HepG2 (cell line): ENCODE measurements around the gene FRK. TPM values are rescaled to one million over a fixed set of nuclear protein-coding genes. Genes with fewer than 3 reads are reported as not detected.
A peak's percentile ranks its signal among the peaks of the same experiment; 100 is the strongest.

Experiments
- BCL6 ChIP-seq: IDR thresholded peaks from 2 replicates; pipeline ENCODE4 v1.6.1; 2016; ENCODE audit warnings: missing genetic modification reagents, missing compliant biosample characterization
- CREM ChIP-seq, 2 experiments: sonication (generic) in 1 of 2; formaldehyde crosslinking in 1 of 2; IDR thresholded peaks; 2 replicates each; pipeline versions ENCODE4 v1.4.0 to v1.6.1; 2016 to 2020; ENCODE audit warnings: antibody characterized with exemption in 1 of 2, mild to moderate bottlenecking in 1 of 2, missing genetic modification reagents in 1 of 2
- E2F1 ChIP-seq: sonication (generic); formaldehyde crosslinking; IDR thresholded peaks from 2 replicates; pipeline ENCODE4 v1.5.0; 2020; ENCODE audit warnings: missing genetic modification reagents
- EP300 ChIP-seq, 3 experiments: sonication (generic) in 1 of 3; formaldehyde crosslinking in 1 of 3; IDR thresholded peaks; 2 replicates each; pipeline versions ENCODE4 v1.5.1 to v1.6.1; 2011 to 2020; ENCODE audit warnings: low read depth in 2 of 3, low read length in 2 of 3, borderline replicate concordance in 1 of 3, improper control_type of control experiment in 1 of 3, mild to moderate bottlenecking in 1 of 3, missing genetic modification reagents in 1 of 3, moderate library complexity in 1 of 3
- IRF9 ChIP-seq: sonication (generic); formaldehyde crosslinking; IDR thresholded peaks from 2 replicates; pipeline ENCODE4 v1.8.0; 2022; ENCODE audit warnings: missing genetic modification reagents, mild to moderate bottlenecking, borderline replicate concordance
- MBD4 ChIP-seq: IDR thresholded peaks from 2 replicates; pipeline ENCODE4 v1.6.1; 2012; ENCODE audit warnings: low read length, inconsistent platforms, borderline replicate concordance
- SAP130 ChIP-seq: IDR thresholded peaks from 2 replicates; pipeline ENCODE4 v1.6.1; 2016; ENCODE audit warnings: low read depth
- ZBTB2 ChIP-seq: sonication (generic); formaldehyde crosslinking; IDR thresholded peaks from 2 replicates; pipeline ENCODE4 v1.8.0; 2022; ENCODE audit warnings: low read depth, missing genetic modification reagents
- ZBTB34 ChIP-seq: sonication (generic); formaldehyde crosslinking; IDR thresholded peaks from 2 replicates; pipeline ENCODE4 v1.8.0; 2022; ENCODE audit warnings: mild to moderate bottlenecking, missing genetic modification reagents
- ZHX1 ChIP-seq: sonication (generic); formaldehyde crosslinking; IDR thresholded peaks from 2 replicates; pipeline ENCODE4 v1.8.1; 2022; ENCODE audit warnings: low read depth, mild to moderate bottlenecking, missing genetic modification reagents
- ZNF234 ChIP-seq: sonication (generic); formaldehyde crosslinking; conservative IDR thresholded peaks from 2 replicates; pipeline ENCODE4 v1.5.1; 2020; ENCODE audit warnings: mild to moderate bottlenecking, missing genetic modification reagents
- ZNF337 ChIP-seq: sonication (generic); formaldehyde crosslinking; IDR thresholded peaks from 2 replicates; pipeline ENCODE4 v1.5.1; 2020; ENCODE audit warnings: missing genetic modification reagents, low read depth, mild to moderate bottlenecking, borderline replicate concordance
- polyA plus RNA-seq, 8 experiments: library from polyadenylated mRNA; depleted of rRNA in 3 of 8; stranded (reverse) in 7 of 8; unstranded in 1 of 8; fragments of >200 nt; fragmentation: Illumina TruSeq in 4 of 8; extraction: Trizol in 4 of 8; gene quantifications; 2 replicates each; pipeline versions ENCODE4 v1.2.1 to v1.2.3, GENCODE V29; 2011 to 2016; ENCODE audit warnings: low read depth in 4 of 8, missing spikeins in 1 of 8, mixed read lengths in 1 of 8; ENCODE audit not compliant: insufficient read depth in 1 of 8
- total RNA-seq, 5 experiments: library from RNA; depleted of rRNA; stranded (reverse); fragments of >200 nt; fragmentation: Illumina TruSeq; extraction: Trizol; gene quantifications; 2 replicates each; pipeline ENCODE4 v1.2.3, GENCODE V29; 2016; ENCODE audit warnings: low read depth in 1 of 5
- TF ChIP-seq, protein P1 (sequence below): sonication (generic); formaldehyde crosslinking; IDR thresholded peaks from 2 replicates; pipeline ENCODE4 v1.4.0; 2020; ENCODE audit warnings: low read depth, mild to moderate bottlenecking, missing genetic modification reagents
- TF ChIP-seq, protein P2 (sequence below): sonication (generic); formaldehyde crosslinking; IDR thresholded peaks from 2 replicates; pipeline ENCODE4 v1.5.0; 2020; ENCODE audit warnings: mild to moderate bottlenecking, missing genetic modification reagents

The FRK gene
- total and polyA plus RNA-seq, 2 of the 13 experiments (the other 11 are each of a cell fraction or from before 2014, with no cell fraction given), result 1.3 to 2.9 TPM

GRCh38 chr6:116016846-116017545, 43.7 kb downstream of the FRK start (continued):
- no peak for TF ChIP-seq BCL6 (CRISPR knock-in tag)
- no peak for TF ChIP-seq E2F1 (CRISPR knock-in tag)
- TF ChIP-seq, protein P1, sequence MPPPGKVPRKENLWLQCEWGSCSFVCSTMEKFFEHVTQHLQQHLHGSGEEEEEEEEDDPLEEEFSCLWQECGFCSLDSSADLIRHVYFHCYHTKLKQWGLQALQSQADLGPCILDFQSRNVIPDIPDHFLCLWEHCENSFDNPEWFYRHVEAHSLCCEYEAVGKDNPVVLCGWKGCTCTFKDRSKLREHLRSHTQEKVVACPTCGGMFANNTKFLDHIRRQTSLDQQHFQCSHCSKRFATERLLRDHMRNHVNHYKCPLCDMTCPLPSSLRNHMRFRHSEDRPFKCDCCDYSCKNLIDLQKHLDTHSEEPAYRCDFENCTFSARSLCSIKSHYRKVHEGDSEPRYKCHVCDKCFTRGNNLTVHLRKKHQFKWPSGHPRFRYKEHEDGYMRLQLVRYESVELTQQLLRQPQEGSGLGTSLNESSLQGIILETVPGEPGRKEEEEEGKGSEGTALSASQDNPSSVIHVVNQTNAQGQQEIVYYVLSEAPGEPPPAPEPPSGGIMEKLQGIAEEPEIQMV (CRISPR knock-in tag), result no peak
- TF ChIP-seq ZNF337 (CRISPR knock-in tag), result no peak
- TF ChIP-seq ZNF234 (CRISPR knock-in tag), result no peak
- 0 out of 2 replicates have a peak, but pooled peaks have one; percentile 4 for TF ChIP-seq SAP130 (CRISPR knock-in tag)
- TF ChIP-seq EP300 (IDR thresholded peaks at IDR 0.05; ENCODE audit: low read depth in 2 of 2, low read length in 2 of 2), result peak in 1 of 2 experiments; percentile 74; a peak in 1 of 4 replicates
- TF ChIP-seq EP300 (CRISPR knock-in tag; IDR thresholded peaks at IDR 0.05; ENCODE audit: borderline replicate concordance), result 0 out of 2 replicates have a peak, but pooled peaks have one; percentile 15
- TF ChIP-seq CREM (IDR thresholded peaks at IDR 0.05), result peak; percentile 44; the same call in 1 of the 2 replicates
- TF ChIP-seq CREM (CRISPR knock-in tag; IDR thresholded peaks at IDR 0.05), result no peak
- no peak for TF ChIP-seq MBD4
- peak; percentile 36; the same call in 1 of the 2 replicates for TF ChIP-seq ZBTB34 (CRISPR knock-in tag)
- no peak for TF ChIP-seq ZBTB2 (CRISPR knock-in tag)
- TF ChIP-seq, protein P2, sequence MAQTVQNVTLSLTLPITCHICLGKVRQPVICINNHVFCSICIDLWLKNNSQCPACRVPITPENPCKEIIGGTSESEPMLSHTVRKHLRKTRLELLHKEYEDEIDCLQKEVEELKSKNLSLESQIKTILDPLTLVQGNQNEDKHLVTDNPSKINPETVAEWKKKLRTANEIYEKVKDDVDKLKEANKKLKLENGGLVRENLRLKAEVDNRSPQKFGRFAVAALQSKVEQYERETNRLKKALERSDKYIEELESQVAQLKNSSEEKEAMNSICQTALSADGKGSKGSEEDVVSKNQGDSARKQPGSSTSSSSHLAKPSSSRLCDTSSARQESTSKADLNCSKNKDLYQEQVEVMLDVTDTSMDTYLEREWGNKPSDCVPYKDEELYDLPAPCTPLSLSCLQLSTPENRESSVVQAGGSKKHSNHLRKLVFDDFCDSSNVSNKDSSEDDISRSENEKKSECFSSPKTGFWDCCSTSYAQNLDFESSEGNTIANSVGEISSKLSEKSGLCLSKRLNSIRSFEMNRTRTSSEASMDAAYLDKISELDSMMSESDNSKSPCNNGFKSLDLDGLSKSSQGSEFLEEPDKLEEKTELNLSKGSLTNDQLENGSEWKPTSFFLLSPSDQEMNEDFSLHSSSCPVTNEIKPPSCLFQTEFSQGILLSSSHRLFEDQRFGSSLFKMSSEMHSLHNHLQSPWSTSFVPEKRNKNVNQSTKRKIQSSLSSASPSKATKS, result no peak
- TF ChIP-seq ZHX1, result no peak
- TF ChIP-seq IRF9 (CRISPR knock-in tag), result no peak
